WERI-Rb-1 (cell line): ENCODE data around the gene EN2.

ENCODE experiments used
- DNase-seq: peaks from one replicate; pipeline ENCODE4 v3.0.0-alpha.2; 2020
- H3K27ac ChIP-seq: fragments of 250-450 bp; sonication (Bioruptor Pico); 2 replicates; pipeline ENCODE4 v1.5.1; 2020; ENCODE audit warnings: mild to moderate bottlenecking, moderate library complexity
- H3K27me3 ChIP-seq: fragments of 250-450 bp; sonication (Bioruptor Pico); 2 replicates; pipeline ENCODE4 v1.5.1; 2021; ENCODE audit warnings: mild to moderate bottlenecking, low read depth, moderate library complexity; ENCODE audit not compliant: insufficient read depth, severe bottlenecking
- H3K36me3 ChIP-seq: fragments of 250-450 bp; sonication (Bioruptor Pico); 2 replicates; pipeline ENCODE4 v1.5.1; 2020; ENCODE audit warnings: mild to moderate bottlenecking, moderate library complexity
- H3K4me3 ChIP-seq: 2 replicates; pipeline ENCODE4 v1.5.1; 2011; ENCODE audit warnings: low read depth, mild to moderate bottlenecking, control low read depth, low read length
- H3K9me3 ChIP-seq: fragments of 250-450 bp; sonication (Bioruptor Pico); 2 replicates; pipeline ENCODE4 v1.5.1; 2021; ENCODE audit warnings: mild to moderate bottlenecking, moderate library complexity; ENCODE audit not compliant: severe bottlenecking
- TF ChIP-seq, protein P1 (sequence below): IDR thresholded peaks from 2 replicates; pipeline ENCODE4 v1.5.1; 2011; ENCODE audit warnings: low read depth, mild to moderate bottlenecking, control low read depth, inconsistent platforms, low read length

The EN2 gene

DNA sequence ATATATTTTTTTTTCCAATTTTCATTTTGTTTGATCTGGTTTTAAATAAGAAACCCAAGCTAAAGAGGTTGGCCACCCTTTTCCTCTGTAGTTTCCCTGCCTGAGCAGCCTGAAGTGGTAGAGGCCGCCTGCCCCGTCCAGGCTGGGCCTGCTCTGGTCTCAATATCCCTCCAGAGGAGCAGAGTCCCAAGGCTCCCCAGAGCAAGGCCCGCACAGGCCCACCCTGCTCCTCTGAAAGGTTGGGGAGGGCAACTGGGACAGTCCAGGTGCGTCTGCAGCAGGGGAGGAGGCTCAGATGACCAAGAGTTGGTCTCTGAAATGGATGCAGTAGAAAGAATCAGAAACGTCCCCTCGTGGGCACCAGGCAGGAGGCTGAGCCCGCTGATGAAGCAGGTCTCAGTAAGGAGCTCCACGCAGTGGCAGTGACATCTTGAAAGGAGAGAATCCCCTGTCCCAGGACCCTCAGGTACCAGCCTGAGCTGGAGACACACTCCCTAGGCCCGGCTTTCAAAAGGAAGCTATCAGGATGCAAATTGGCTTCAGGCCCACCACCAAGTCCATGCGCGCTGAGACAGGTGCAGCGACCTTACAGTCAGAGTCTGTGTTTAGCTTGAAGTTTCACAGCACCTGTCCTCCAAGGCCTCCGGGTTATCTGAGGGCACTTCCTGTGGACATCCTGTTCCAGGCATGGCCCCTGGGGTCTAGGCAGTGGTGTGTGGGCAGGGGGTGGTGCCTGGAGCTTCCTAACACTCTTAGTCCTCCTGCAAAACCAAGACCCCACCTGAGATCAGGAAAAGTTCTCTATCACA, 37.7 kb downstream of the EN2 start:
- no peaks in the 10 kb centered on the region for H3K27me3 ChIP-seq

GRCh38 chr7:155496267-155497005, 38.5 kb downstream of the EN2 start:
- TF ChIP-seq, protein P1, sequence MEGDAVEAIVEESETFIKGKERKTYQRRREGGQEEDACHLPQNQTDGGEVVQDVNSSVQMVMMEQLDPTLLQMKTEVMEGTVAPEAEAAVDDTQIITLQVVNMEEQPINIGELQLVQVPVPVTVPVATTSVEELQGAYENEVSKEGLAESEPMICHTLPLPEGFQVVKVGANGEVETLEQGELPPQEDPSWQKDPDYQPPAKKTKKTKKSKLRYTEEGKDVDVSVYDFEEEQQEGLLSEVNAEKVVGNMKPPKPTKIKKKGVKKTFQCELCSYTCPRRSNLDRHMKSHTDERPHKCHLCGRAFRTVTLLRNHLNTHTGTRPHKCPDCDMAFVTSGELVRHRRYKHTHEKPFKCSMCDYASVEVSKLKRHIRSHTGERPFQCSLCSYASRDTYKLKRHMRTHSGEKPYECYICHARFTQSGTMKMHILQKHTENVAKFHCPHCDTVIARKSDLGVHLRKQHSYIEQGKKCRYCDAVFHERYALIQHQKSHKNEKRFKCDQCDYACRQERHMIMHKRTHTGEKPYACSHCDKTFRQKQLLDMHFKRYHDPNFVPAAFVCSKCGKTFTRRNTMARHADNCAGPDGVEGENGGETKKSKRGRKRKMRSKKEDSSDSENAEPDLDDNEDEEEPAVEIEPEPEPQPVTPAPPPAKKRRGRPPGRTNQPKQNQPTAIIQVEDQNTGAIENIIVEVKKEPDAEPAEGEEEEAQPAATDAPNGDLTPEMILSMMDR: no peak
- H3K27me3 ChIP-seq: no peaks in the 10 kb centered on the region

More for the DNA sequence above, 37.7 kb downstream of the EN2 start:
- H3K27ac ChIP-seq: no peak overlapping the region
- H3K9me3 ChIP-seq: no peaks in the 10 kb centered on the region
- DNase-seq: no peak
- TF ChIP-seq, protein P1: no peak
- H3K36me3 ChIP-seq: no peaks in the 10 kb centered on the region; the same call in 1 of the 2 replicates
- no peak overlapping the region for H3K4me3 ChIP-seq

DNA sequence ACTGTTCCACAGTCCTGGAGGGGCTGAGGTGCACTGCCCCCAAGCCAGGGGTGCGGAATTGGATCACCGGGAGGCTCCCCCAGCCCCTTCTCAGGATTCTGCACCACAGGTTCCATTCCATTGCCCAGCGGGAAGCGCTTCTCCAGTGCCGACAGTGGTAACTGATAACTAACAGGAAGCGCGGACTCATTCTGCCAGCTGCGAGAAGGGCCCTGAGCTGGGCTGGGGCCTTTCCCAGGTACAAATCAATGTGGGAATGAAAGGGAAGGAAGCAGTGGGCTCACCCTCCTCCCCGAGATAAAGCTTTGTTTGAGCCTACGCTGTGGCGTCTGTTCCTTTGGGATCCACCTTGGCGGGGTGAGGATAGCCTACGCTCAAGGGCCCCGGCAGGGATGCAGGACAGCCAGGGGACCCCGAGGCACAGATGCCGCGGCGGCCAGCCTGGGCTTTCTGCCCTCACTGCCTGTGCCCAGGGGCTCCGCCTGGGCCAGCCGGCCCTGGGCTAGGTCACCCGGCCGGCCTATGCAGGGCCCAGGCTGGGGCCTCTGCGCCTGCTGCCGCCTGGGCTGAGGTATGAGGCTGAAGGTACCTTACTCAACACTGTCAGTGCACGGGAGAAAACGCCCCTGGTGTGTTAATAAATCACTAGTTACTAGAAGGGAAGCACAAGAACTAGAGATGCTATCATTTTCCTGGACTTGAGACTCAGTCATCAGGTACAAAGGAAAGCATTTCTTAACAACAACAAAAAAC, 39.4 kb downstream of the EN2 start:
- no peaks in the 10 kb centered on the region for H3K27me3 ChIP-seq

More at GRCh38 chr7:155496267-155497005, 38.5 kb downstream of the EN2 start:
- no peak for DNase-seq
- Histone ChIP-seq H3K9me3 (no peaks in the 10 kb centered on the region), H3K27ac (no peak overlapping the region), H3K4me3 (no peak overlapping the region), H3K36me3 (no peaks in the 10 kb centered on the region; the same call in 1 of the 2 replicates)

GRCh38 chr7:155505422-155505793, 47.5 kb downstream of the EN2 start:
- Histone ChIP-seq H3K27me3 (no peaks in the 10 kb centered on the region), H3K9me3 (no peaks in the 10 kb centered on the region), H3K4me3 (no peak overlapping the region), H3K27ac (no peak overlapping the region), H3K36me3 (peaks cover 3% of the 10 kb centered on the region; the same call in 1 of the 2 replicates)
- TF ChIP-seq, protein P1: no peak
- no peak for DNase-seq

More for the DNA sequence above, 39.4 kb downstream of the EN2 start:
- H3K36me3 ChIP-seq: no peaks in the 10 kb centered on the region; the same call in 1 of the 2 replicates
- H3K27ac ChIP-seq: no peak overlapping the region
- TF ChIP-seq, protein P1: no peak
- no peaks in the 10 kb centered on the region for H3K9me3 ChIP-seq
- H3K4me3 ChIP-seq: no peak overlapping the region
- no peak for DNase-seq

DNA sequence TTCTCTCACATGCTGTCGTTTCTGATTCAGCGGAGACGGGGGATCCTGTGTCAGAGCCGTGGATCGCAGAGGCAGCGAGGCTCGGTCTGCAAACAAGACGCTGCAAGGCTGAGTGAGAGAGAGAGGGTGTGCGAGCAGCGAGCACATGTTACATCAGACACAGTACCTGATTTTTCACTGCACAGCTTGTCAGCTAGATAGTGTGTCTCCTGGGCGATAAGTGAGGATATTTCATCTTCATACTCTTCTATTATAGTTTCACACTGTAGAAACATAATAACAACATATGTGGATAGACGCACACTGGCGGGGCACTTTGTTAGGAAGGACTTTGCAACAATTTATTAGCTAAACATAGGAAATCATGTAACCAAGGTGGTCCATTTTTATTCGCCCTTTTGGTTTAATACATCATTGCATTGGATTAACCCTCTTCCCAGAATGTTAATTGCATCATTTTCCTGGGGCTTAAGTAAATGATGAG, 49.0 kb downstream of the EN2 start:
- TF ChIP-seq, protein P1: no peak
- H3K9me3 ChIP-seq: no peaks in the 10 kb centered on the region
- no peak overlapping the region for H3K27ac ChIP-seq
- no peak for DNase-seq
- no peaks in the 10 kb centered on the region for H3K27me3 ChIP-seq
- no peak overlapping the region for H3K4me3 ChIP-seq
- H3K36me3 ChIP-seq: 0 out of 2 replicates have a peak, but pooled peaks cover 3% of the 10 kb centered on the region
